GM12878 (cell line): Measurements from ENCODE around the gene PSMA2.

ENCODE experiments used
- ATF3 ChIP-seq: IDR thresholded peaks from 2 replicates; pipeline ENCODE4 v1.6.1; 2011; ENCODE audit warnings: low read depth, mild to moderate bottlenecking, low read length, moderate library complexity, borderline replicate concordance; ENCODE audit errors: extremely low read depth
- SPI1 ChIP-seq: IDR thresholded peaks from 2 replicates; pipeline ENCODE4 v1.6.1; 2011; ENCODE audit warnings: low read depth, mild to moderate bottlenecking, low read length, moderate library complexity, borderline replicate concordance; ENCODE audit not compliant: insufficient read depth
- ZNF274 ChIP-seq: IDR thresholded peaks from one replicate; pipeline ENCODE4 v1.8.0; 2011; ENCODE audit not compliant: insufficient read length, insufficient read depth
- ZNF592 ChIP-seq: fragments of 450-650 bp; IDR thresholded peaks from 2 replicates; pipeline ENCODE4 v1.6.1; 2017; ENCODE audit warnings: mild to moderate bottlenecking, moderate library complexity

GRCh38 chr7:42978496-42978895 is 46.5 kb upstream of the PSMA2 start:
- TF ChIP-seq ZNF592 (no peak), ZNF274 (no peak), SPI1 (no peak), ATF3 (no peak)
